ENCODE measurements around the gene FOXL3. TPM values are rescaled to one million over a fixed set of nuclear protein-coding genes. Genes with fewer than 3 reads are reported as not detected.

FOXL3 gene
- total and polyA plus RNA-seq, 3 donors from 2014 or later = 4.5 to 37.7 (median 14.5) TPM

DNA sequence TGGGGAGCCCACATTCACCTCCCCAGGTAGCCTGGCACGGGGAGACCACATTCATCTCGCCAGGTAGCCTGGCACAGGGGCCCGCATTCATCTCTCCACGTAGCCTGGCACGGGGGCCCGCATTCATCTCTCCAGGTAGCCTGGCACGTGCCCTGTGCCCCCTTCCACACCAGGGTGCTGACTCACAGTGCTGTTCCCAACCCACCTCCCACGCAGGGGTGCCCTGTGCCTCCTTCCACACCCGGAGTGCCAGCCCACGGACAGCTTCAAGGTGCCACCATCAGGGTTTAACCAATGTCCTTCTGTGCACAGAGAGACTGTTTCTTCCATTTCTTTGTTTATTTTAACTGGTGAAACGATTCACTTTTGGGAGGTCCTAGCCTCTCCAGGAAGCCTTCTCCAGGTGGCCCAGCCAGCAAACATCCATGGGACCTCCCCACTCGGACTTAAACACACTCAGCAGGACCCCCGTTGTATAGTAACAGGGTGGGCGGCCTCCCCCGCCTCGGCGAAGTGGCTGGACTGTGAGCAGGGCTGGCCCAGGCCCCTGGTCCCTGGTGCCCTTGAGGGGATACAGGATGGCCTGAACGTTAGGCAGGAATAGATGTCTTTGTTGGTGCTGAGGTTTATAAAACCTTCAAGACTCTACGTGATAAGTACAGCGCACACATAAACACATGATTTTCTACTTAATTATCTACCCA, 41.1 kb upstream of the FOXL3 start:
- Histone ChIP-seq H3K27ac (no peak overlapping the region), H3K9me3 (no peaks in the 10 kb centered on the region), H3K4me1 (peaks cover 12% of the 10 kb centered on the region), H3K27me3 (no peaks in the 10 kb centered on the region), H3K36me3 (ENCODE audit: low read depth, missing control alignments) (no peaks in the 10 kb centered on the region), H3K4me3 (no peak overlapping the region)
- DNase-seq = no peak
- WGBS, 2 donors = 81 to 89% methylated on average over 16 to 20 of the region's 20 CpGs
- TF ChIP-seq POLR2A (IDR thresholded peaks at IDR 0.05) = no peak
- TF ChIP-seq, protein P1, sequence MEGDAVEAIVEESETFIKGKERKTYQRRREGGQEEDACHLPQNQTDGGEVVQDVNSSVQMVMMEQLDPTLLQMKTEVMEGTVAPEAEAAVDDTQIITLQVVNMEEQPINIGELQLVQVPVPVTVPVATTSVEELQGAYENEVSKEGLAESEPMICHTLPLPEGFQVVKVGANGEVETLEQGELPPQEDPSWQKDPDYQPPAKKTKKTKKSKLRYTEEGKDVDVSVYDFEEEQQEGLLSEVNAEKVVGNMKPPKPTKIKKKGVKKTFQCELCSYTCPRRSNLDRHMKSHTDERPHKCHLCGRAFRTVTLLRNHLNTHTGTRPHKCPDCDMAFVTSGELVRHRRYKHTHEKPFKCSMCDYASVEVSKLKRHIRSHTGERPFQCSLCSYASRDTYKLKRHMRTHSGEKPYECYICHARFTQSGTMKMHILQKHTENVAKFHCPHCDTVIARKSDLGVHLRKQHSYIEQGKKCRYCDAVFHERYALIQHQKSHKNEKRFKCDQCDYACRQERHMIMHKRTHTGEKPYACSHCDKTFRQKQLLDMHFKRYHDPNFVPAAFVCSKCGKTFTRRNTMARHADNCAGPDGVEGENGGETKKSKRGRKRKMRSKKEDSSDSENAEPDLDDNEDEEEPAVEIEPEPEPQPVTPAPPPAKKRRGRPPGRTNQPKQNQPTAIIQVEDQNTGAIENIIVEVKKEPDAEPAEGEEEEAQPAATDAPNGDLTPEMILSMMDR (IDR thresholded peaks at IDR 0.05) = no peak
- intact Hi-C loops (cut with DNase I; ENCODE audit: low total_unique reads) = no loop called here

DNA sequence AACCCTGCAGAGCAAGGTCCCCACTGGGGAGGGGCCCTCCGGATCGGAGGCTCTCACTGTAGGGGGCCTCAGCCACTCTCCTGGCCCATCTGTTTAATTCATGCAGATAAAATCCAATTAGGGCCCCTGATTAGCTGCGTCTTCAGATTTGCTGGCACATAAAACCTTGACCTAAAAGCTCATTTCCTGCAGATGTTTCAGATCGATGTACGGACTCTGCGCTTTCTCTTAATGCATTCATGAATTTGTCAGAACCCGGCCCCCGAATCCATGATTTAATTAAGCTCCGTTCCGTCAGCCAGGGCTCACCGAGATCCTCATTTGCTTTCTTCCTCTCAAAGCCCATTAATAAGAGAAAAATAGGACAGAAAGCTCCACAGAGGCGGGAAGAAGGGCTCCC, 40.0 kb upstream of the FOXL3 start:
- peaks cover 6% of the 10 kb centered on the region for H3K4me1 ChIP-seq
- 85 to 87% methylated on average over 12 of the region's 12 CpGs for WGBS, 2 donors
- H3K27me3 ChIP-seq = no peaks in the 10 kb centered on the region
- H3K9me3 ChIP-seq = no peaks in the 10 kb centered on the region
- no peaks in the 10 kb centered on the region for H3K36me3 ChIP-seq (ENCODE audit: low read depth, missing control alignments)
- TF ChIP-seq POLR2A (IDR thresholded peaks at IDR 0.05) = no peak
- TF ChIP-seq, protein P1 (IDR thresholded peaks at IDR 0.05) = no peak
- no peak overlapping the region for H3K27ac ChIP-seq
- DNase-seq = no peak
- intact Hi-C loops (cut with DNase I; ENCODE audit: low total_unique reads) = no loop called here
- H3K4me3 ChIP-seq = no peak overlapping the region

DNA sequence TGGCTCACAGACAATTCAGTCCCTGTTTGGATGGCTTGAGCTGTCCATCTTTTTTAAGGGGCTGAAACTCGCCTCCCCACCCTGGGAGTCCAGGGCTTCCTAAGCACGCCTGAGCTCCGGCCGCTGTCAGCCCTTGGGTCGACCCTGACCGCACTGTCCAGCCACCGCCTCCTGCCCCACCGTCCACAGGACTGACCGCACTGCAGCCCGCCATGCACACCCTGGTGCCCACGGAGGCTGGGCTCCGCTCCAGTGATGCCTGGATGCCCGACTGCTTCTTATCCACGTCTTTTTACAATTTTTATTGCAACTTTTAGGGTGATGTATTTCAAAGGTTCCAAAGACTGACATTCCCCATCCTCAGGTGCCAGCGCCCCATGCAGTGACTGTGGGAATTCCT, 39.4 kb upstream of the FOXL3 start:
- DNase-seq = no peak
- intact Hi-C loops (cut with DNase I; ENCODE audit: low total_unique reads) = no loop called here
- no peaks in the 10 kb centered on the region for H3K9me3 ChIP-seq
- H3K4me1 ChIP-seq = peaks cover 1% of the 10 kb centered on the region
- H3K27me3 ChIP-seq = no peaks in the 10 kb centered on the region
- H3K27ac ChIP-seq = no peak overlapping the region
- no peaks in the 10 kb centered on the region for H3K36me3 ChIP-seq (ENCODE audit: low read depth, missing control alignments)
- H3K4me3 ChIP-seq = no peak overlapping the region
- 91 to 94% methylated on average over 15 of the region's 15 CpGs for WGBS, 2 donors
- no peak for TF ChIP-seq POLR2A (IDR thresholded peaks at IDR 0.05)
- TF ChIP-seq, protein P1 (IDR thresholded peaks at IDR 0.05) = no peak

DNA sequence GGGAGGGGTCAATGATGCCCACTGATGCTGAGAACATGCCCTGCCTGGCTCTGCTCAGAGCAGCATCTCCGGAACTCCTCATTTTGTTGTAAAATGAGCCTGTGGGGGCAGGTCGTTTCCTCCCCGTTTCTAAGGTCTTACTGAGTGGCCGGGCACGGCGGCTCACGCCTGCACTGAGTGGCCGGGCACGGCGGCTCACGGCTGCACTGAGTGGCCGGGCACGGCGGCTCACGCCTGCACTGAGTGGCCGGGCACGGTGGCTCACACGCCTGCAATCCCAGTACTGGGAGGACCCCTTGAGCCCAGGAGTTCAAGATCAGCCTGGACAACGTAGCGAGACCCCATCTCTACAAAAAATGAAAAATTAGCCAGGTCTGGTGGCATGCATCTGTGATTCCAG, 39.0 kb upstream of the FOXL3 start:
- no peaks in the 10 kb centered on the region for H3K27me3 ChIP-seq
- TF ChIP-seq, protein P1 (IDR thresholded peaks at IDR 0.05) = no peak
- TF ChIP-seq POLR2A (IDR thresholded peaks at IDR 0.05) = no peak
- H3K4me1 ChIP-seq = no peaks in the 10 kb centered on the region
- H3K4me3 ChIP-seq = no peak overlapping the region
- H3K9me3 ChIP-seq = no peaks in the 10 kb centered on the region
- 92 to 97% methylated on average over 20 of the region's 20 CpGs for WGBS, 2 donors
- no peak overlapping the region for H3K27ac ChIP-seq
- no peaks in the 10 kb centered on the region for H3K36me3 ChIP-seq (ENCODE audit: low read depth, missing control alignments)
- intact Hi-C loops (cut with DNase I; ENCODE audit: low total_unique reads) = no loop called here
- no peak for DNase-seq

All from testis (tissue), 3 donors.